ENCODE results near the gene IGLL5. TPM values are rescaled to one million over a fixed set of nuclear protein-coding genes. Genes with fewer than 3 reads are reported as not detected.

IGLL5 gene
- total RNA-seq, 1 experiment from 2014 or later, result not detected

DNA sequence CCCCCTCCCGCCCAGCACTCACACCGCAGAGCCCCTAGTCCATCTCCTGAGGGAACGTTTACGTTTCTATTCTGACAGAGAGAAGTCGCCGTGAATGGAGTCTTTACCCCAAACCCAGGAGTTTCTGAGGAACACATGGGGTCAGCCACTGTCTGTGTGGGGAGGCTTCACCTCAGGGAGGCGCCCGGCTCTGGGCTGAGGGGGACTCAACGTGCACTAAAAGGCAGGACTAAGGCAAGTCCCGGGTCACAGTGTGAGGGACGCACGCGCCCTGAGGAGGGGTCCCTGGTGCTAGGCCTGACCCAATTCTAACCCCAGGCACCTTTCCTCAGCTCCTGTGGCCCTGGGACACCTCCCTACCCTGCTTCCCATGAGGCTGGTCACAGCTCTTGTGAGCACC is 32.5 kb upstream of the IGLL5 start:
- no peaks in the 10 kb centered on the region for H3F3A ChIP-seq (ENCODE audit: low read length, unreplicated experiment)
- H3K36me3 ChIP-seq (ENCODE audit: low read depth, low read length), result no peaks in the 10 kb centered on the region
- TF ChIP-seq, protein P1, sequence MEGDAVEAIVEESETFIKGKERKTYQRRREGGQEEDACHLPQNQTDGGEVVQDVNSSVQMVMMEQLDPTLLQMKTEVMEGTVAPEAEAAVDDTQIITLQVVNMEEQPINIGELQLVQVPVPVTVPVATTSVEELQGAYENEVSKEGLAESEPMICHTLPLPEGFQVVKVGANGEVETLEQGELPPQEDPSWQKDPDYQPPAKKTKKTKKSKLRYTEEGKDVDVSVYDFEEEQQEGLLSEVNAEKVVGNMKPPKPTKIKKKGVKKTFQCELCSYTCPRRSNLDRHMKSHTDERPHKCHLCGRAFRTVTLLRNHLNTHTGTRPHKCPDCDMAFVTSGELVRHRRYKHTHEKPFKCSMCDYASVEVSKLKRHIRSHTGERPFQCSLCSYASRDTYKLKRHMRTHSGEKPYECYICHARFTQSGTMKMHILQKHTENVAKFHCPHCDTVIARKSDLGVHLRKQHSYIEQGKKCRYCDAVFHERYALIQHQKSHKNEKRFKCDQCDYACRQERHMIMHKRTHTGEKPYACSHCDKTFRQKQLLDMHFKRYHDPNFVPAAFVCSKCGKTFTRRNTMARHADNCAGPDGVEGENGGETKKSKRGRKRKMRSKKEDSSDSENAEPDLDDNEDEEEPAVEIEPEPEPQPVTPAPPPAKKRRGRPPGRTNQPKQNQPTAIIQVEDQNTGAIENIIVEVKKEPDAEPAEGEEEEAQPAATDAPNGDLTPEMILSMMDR (conservative IDR thresholded peaks at IDR 0.05; ENCODE audit: low read depth, low read length), result no peak
- TF ChIP-seq EZH2phosphoT487 (IDR thresholded peaks at IDR 0.05; ENCODE audit: borderline replicate concordance, low read length), result no peak
- no peak for TF ChIP-seq EZH2 (IDR thresholded peaks at IDR 0.05; ENCODE audit: low read length, unreplicated experiment)
- H2AFZ ChIP-seq (ENCODE audit: low read length), result no peak overlapping the region
- H4K20me1 ChIP-seq (ENCODE audit: low read length), result no peaks in the 10 kb centered on the region
- POLR2A ChIA-PET (ENCODE audit: unreplicated experiment), result no interaction called here
- no peaks in the 10 kb centered on the region for H3K9me3 ChIP-seq (ENCODE audit: low read length)
- peaks cover 30% of the 10 kb centered on the region for H3K27me3 ChIP-seq (ENCODE audit: low read length)
- CTCF ChIA-PET, result interaction anchor here (0.7 to 1.1 kb wide), 3 partner anchors 22 to 434 kb away, joined by 3 to 4 read pairs (median 3); no protein-coding TSS in a partner anchor
- no peaks in the 10 kb centered on the region for H3K9me2 ChIP-seq (replicated peaks; ENCODE audit: low read length)
- ATAC-seq (no peak), DNase-seq (no peak)
- no TSS peak for BruUV-seq (replicated peaks)
- H3K4me3 ChIP-seq (ENCODE audit: low read length), result no peak overlapping the region
- intact Hi-C loops (cut with micrococcal nuclease), result no loop called here
- H3K79me2 ChIP-seq (ENCODE audit: low read length), result no peaks in the 10 kb centered on the region
- H3K9ac ChIP-seq (ENCODE audit: low read length), result no peak overlapping the region
- H3K27ac ChIP-seq (ENCODE audit: low read length), result no peak overlapping the region
- H3K4me2 ChIP-seq (ENCODE audit: low read length), result no peak overlapping the region
- H3K4me1 ChIP-seq (ENCODE audit: insufficient read depth, low read length), result no peaks in the 10 kb centered on the region

- no peaks in the 10 kb centered on the region for H4K20me1 ChIP-seq (ENCODE audit: low read length)
- ChIA-PET POLR2A (ENCODE audit: unreplicated experiment) (no interaction called here), CTCF (interaction anchor here (0.7 to 1.1 kb wide), 3 partner anchors 22 to 434 kb away, joined by 3 to 4 read pairs (median 3); no protein-coding TSS in a partner anchor)
- H3K4me3 ChIP-seq (ENCODE audit: low read length), result no peak overlapping the region
- no peaks in the 10 kb centered on the region for H3K9me3 ChIP-seq (ENCODE audit: low read length)
- DNase-seq (peak; percentile 22), ATAC-seq (peak; percentile 59; the same call in 1 of the 2 replicates)
- H3K9me2 ChIP-seq (replicated peaks; ENCODE audit: low read length), result no peaks in the 10 kb centered on the region
- TF ChIP-seq, protein P1 (conservative IDR thresholded peaks at IDR 0.05; ENCODE audit: low read depth, low read length), result peak; percentile 56
- TF ChIP-seq EZH2phosphoT487 (IDR thresholded peaks at IDR 0.05; ENCODE audit: borderline replicate concordance, low read length) (no peak), EZH2 (IDR thresholded peaks at IDR 0.05; ENCODE audit: low read length, unreplicated experiment) (no peak)
- intact Hi-C loops (cut with micrococcal nuclease), result no loop called here
- no peak overlapping the region for H3K4me2 ChIP-seq (ENCODE audit: low read length)
- H3K27me3 ChIP-seq (ENCODE audit: low read length), result peaks cover 37% of the 10 kb centered on the region
- H3F3A ChIP-seq (ENCODE audit: low read length, unreplicated experiment), result no peaks in the 10 kb centered on the region
- H3K79me2 ChIP-seq (ENCODE audit: low read length), result no peaks in the 10 kb centered on the region
- BruUV-seq (replicated peaks), result no TSS peak
- no peaks in the 10 kb centered on the region for H3K36me3 ChIP-seq (ENCODE audit: low read depth, low read length)
- no peak overlapping the region for H3K9ac ChIP-seq (ENCODE audit: low read length)
- no peak overlapping the region for H2AFZ ChIP-seq (ENCODE audit: low read length)
- no peak overlapping the region for H3K27ac ChIP-seq (ENCODE audit: low read length)
- H3K4me1 ChIP-seq (ENCODE audit: insufficient read depth, low read length), result no peaks in the 10 kb centered on the region
Observed at GRCh38 chr22:22855617-22856308, 31.9 kb upstream of the IGLL5 start.

GRCh38 chr22:22856364-22856763 is 31.3 kb upstream of the IGLL5 start:
- CTCF ChIA-PET, result interaction anchor here (1.1 kb wide), 1 partner anchor 21 kb away, joined by 4 read pairs; no protein-coding TSS in a partner anchor
- Histone ChIP-seq H3K79me2 (ENCODE audit: low read length) (no peaks in the 10 kb centered on the region), H3K9ac (ENCODE audit: low read length) (no peak overlapping the region), H3K27ac (ENCODE audit: low read length) (no peak overlapping the region), H2AFZ (ENCODE audit: low read length) (no peak overlapping the region), H3F3A (ENCODE audit: low read length, unreplicated experiment) (no peaks in the 10 kb centered on the region), H3K27me3 (ENCODE audit: low read length) (peaks cover 43% of the 10 kb centered on the region), H3K4me1 (ENCODE audit: insufficient read depth, low read length) (no peaks in the 10 kb centered on the region), H3K4me3 (ENCODE audit: low read length) (no peak overlapping the region), H3K4me2 (ENCODE audit: low read length) (no peak overlapping the region), H3K9me3 (ENCODE audit: low read length) (no peaks in the 10 kb centered on the region), H3K9me2 (replicated peaks; ENCODE audit: low read length) (no peaks in the 10 kb centered on the region), H3K36me3 (ENCODE audit: low read depth, low read length) (no peaks in the 10 kb centered on the region), H4K20me1 (ENCODE audit: low read length) (no peaks in the 10 kb centered on the region)
- TF ChIP-seq EZH2 (IDR thresholded peaks at IDR 0.05; ENCODE audit: low read length, unreplicated experiment) (no peak), EZH2phosphoT487 (IDR thresholded peaks at IDR 0.05; ENCODE audit: borderline replicate concordance, low read length) (no peak)
- TF ChIP-seq, protein P1 (conservative IDR thresholded peaks at IDR 0.05; ENCODE audit: low read depth, low read length), result no peak
- no peak for ATAC-seq
- POLR2A ChIA-PET (ENCODE audit: unreplicated experiment), result no interaction called here
- intact Hi-C loops (cut with micrococcal nuclease), result no loop called here
- no peak for DNase-seq
- BruUV-seq (replicated peaks), result no TSS peak

Data from PC-3 (cell line).